MCF 10A (cell line): ENCODE results near the gene CAT. TPM values are rescaled to one million over a fixed set of nuclear protein-coding genes. Genes with fewer than 3 reads are reported as not detected.

Source experiments
- BruUV-seq: library from RNA; stranded (reverse); fragments of 400-500 nt; replicated peaks from 2 replicates; lab custom pipeline; 2021; lab: Mats Ljungman, UMichigan
- CTCF ChIA-PET: fragments of 300-600 bp; sonication (Branson Sonifier 250); formaldehyde crosslinking; extraction: SDS; loops from one replicate; lab custom pipeline; 2021; ENCODE audit warnings: antibody characterized with exemption, inconsistent platforms; lab: Yijun Ruan, JAX
- POLR2A ChIA-PET: fragments of 300-600, 350-650 bp; sonication (Branson Sonifier 250); formaldehyde crosslinking; extraction: SDS; loops from one replicate; lab custom pipeline; 2020; ENCODE audit warnings: antibody characterized with exemption, inconsistent platforms; lab: Yijun Ruan, JAX
- DNase-seq: peaks from one replicate; pipeline ENCODE4 v3.0.0-alpha.2; 2018; ENCODE audit not compliant: unreplicated experiment
- H3K27ac Mint-ChIP-seq: one replicate; pipeline ENCODE4 v1.8.0; 2022; ENCODE audit warnings: mild to moderate bottlenecking, low read depth, mixed read lengths; ENCODE audit not compliant: unreplicated experiment
- H3K27me3 Mint-ChIP-seq: one replicate; pipeline ENCODE4 v1.8.0; 2022; ENCODE audit warnings: mixed read lengths; ENCODE audit not compliant: insufficient read depth, unreplicated experiment
- H3K36me3 Mint-ChIP-seq: one replicate; pipeline ENCODE4 v1.8.0; 2022; ENCODE audit warnings: mild to moderate bottlenecking, moderate library complexity, mixed read lengths; ENCODE audit not compliant: insufficient read depth, unreplicated experiment
- H3K4me1 Mint-ChIP-seq: one replicate; pipeline ENCODE4 v1.8.0; 2022; ENCODE audit warnings: mixed read lengths; ENCODE audit not compliant: insufficient read depth, unreplicated experiment
- H3K4me3 Mint-ChIP-seq: one replicate; pipeline ENCODE4 v1.8.0; 2022; ENCODE audit warnings: mild to moderate bottlenecking, moderate library complexity, mixed read lengths; ENCODE audit not compliant: unreplicated experiment
- H3K9me3 Mint-ChIP-seq: one replicate; pipeline ENCODE4 v1.8.0; 2022; ENCODE audit warnings: mixed read lengths; ENCODE audit not compliant: unreplicated experiment
- intact Hi-C: fragments of 100-400 bp; cut with micrococcal nuclease; formaldehyde crosslinking; loops from 2 replicates; pipeline ENCODE4 v1.14.1; 2022
- total RNA-seq: library from RNA; stranded (reverse); gene quantifications from 2 replicates; pipeline ENCODE4 v1.2.3, GENCODE V29; 2022
- TF ChIP-seq, protein P1 (sequence below): fragments of 200-600 bp; IDR thresholded peaks from one replicate; pipeline ENCODE4 v1.8.0; 2022; ENCODE audit warnings: antibody characterized with exemption, mild to moderate bottlenecking; ENCODE audit not compliant: unreplicated experiment

CAT gene
- total RNA-seq, 1 experiment from 2014 or later: 12.1 TPM

- BruUV-seq: no TSS peak
- Mint-ChIP-seq H3K4me1 (peaks cover 9% of the 10 kb centered on the region), H3K27me3 (no peaks in the 10 kb centered on the region), H3K9me3 (no peaks in the 10 kb centered on the region), H3K27ac (no peak overlapping the region), H3K4me3 (no peak overlapping the region), H3K36me3 (no peaks in the 10 kb centered on the region)
- ChIA-PET CTCF (interaction anchor here (0.8 to 1.4 kb wide), 4 partner anchors 21 to 76 kb away, joined by 3 to 4 read pairs (median 4); no protein-coding TSS in a partner anchor), POLR2A (no interaction called here)
- no peak for DNase-seq
- intact Hi-C loops: no loop called here
- TF ChIP-seq, protein P1, sequence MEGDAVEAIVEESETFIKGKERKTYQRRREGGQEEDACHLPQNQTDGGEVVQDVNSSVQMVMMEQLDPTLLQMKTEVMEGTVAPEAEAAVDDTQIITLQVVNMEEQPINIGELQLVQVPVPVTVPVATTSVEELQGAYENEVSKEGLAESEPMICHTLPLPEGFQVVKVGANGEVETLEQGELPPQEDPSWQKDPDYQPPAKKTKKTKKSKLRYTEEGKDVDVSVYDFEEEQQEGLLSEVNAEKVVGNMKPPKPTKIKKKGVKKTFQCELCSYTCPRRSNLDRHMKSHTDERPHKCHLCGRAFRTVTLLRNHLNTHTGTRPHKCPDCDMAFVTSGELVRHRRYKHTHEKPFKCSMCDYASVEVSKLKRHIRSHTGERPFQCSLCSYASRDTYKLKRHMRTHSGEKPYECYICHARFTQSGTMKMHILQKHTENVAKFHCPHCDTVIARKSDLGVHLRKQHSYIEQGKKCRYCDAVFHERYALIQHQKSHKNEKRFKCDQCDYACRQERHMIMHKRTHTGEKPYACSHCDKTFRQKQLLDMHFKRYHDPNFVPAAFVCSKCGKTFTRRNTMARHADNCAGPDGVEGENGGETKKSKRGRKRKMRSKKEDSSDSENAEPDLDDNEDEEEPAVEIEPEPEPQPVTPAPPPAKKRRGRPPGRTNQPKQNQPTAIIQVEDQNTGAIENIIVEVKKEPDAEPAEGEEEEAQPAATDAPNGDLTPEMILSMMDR: no peak
Observed at GRCh38 chr11:34443136-34443535, 4.4 kb downstream of the CAT start.

DNA sequence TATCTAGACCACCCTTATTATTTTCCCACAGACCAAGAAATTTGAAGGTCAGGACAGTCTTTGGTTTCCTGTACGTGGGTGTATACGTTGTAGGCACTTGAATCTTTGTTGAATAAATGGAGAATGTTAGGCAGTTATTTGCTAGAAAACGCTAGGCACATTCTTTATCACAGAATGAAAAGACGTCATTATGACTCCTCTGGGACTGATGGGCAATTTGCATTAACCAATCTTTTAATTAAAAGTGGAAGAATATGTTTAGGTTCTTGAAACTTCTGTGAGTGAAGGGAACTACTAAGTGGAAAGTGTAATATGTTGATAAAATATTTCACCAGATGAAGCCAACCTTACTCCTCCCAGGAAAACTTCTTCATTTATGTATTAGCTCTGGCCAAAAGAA is 5.7 kb downstream of the CAT start:
- Mint-ChIP-seq H3K27ac (no peak overlapping the region), H3K4me1 (peaks cover 6% of the 10 kb centered on the region), H3K4me3 (no peak overlapping the region), H3K36me3 (no peaks in the 10 kb centered on the region), H3K9me3 (no peaks in the 10 kb centered on the region), H3K27me3 (no peaks in the 10 kb centered on the region)
- CTCF ChIA-PET: interaction anchor here (0.7 to 5.6 kb wide), 2 partner anchors 24 to 272 kb away, joined by 4 to 23 read pairs; no protein-coding TSS in a partner anchor
- intact Hi-C loops: no loop called here
- POLR2A ChIA-PET: no interaction called here
- BruUV-seq: no TSS peak
- TF ChIP-seq, protein P1: no peak
- no peak for DNase-seq

DNA sequence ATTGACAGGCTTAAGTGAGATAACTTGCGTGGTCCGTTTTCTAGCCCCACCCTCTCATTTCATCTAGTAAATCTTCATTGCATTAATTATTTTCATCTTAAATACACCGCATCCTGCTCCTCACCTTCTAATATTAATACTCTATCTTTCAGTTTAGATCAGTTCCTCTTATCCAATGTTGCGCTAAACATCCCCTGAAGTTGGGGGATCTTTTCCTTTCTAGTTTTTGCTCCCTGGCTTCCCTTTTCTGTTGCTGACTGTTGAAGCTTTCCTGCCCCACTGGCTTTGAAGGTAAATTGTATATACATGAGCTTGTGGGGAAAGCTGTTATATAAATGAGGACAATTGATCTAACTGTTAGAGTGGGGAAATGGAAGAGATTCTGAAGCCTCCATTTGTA is 7.2 kb downstream of the CAT start:
- TF ChIP-seq, protein P1: no peak
- no peak overlapping the region for H3K27ac Mint-ChIP-seq
- DNase-seq: no peak
- H3K4me3 Mint-ChIP-seq: no peak overlapping the region
- no peaks in the 10 kb centered on the region for H3K9me3 Mint-ChIP-seq
- POLR2A ChIA-PET: no interaction called here
- intact Hi-C loops: no loop called here
- no peaks in the 10 kb centered on the region for H3K36me3 Mint-ChIP-seq
- H3K4me1 Mint-ChIP-seq: no peaks in the 10 kb centered on the region
- no TSS peak for BruUV-seq
- no peaks in the 10 kb centered on the region for H3K27me3 Mint-ChIP-seq
- CTCF ChIA-PET: interaction anchor here (0.8 to 5.6 kb wide), 4 partner anchors 13 to 47 kb away, joined by 3 to 23 read pairs (median 4); no protein-coding TSS in a partner anchor

DNA sequence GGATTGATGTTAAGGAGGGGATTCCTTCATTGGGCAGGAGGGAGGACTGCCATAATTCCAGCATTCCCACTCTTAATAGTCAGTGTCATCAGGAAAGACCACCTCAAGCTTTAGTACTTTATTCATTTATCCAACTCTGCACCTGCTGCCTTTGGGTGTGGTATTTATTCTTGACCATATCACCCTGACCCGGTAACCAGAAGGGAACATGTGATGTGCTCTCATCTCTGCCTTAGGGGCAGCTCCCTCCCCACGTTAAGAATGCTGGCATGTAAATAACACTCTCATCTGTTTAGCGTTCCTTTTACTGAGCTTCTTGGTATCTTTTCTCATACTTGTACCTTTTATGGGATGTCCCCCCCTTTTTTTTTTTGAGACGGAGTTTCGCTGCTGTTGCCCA is 7.7 kb downstream of the CAT start:
- ChIA-PET POLR2A (no interaction called here), CTCF (interaction anchor here (0.7 to 5.6 kb wide), 6 partner anchors 13 to 424 kb away, joined by 3 to 23 read pairs (median 4); no protein-coding TSS in a partner anchor)
- intact Hi-C loops: no loop called here
- BruUV-seq: no TSS peak
- DNase-seq: no peak
- Mint-ChIP-seq H3K36me3 (no peaks in the 10 kb centered on the region), H3K27ac (no peak overlapping the region), H3K9me3 (no peaks in the 10 kb centered on the region), H3K4me3 (no peak overlapping the region), H3K27me3 (no peaks in the 10 kb centered on the region), H3K4me1 (no peaks in the 10 kb centered on the region)
- TF ChIP-seq, protein P1: no peak
